Activated T-cell treated with anti-CD3 and anti-CD28 coated beads for 48 hours (primary cell): ENCODE results near the gene RIMS1.
"Not testable (repeated sequence)": the region's sequence is repeated elsewhere in the genome, so short reads cannot be mapped to it uniquely, and the experiment has no call there.

Experiments
- DNase-seq: peaks from one replicate; pipeline ENCODE4 v3.0.0-alpha.2; 2020; ENCODE audit warnings: low read depth

RIMS1 gene

GRCh38 chr6:72246926-72247325 lies 360.6 kb downstream of the RIMS1 start:
- no peak for DNase-seq

GRCh38 chr6:72248621-72249020 lies 362.3 kb downstream of the RIMS1 start:
- no peak for DNase-seq

GRCh38 chr6:72250664-72251063 lies 364.3 kb downstream of the RIMS1 start:
- no peak for DNase-seq

- no peak for DNase-seq
These were observed 374.1 kb downstream of the RIMS1 start for GRCh38 chr6:72260489-72260888.

- DNase-seq: no peak
These were observed 375.2 kb downstream of the RIMS1 start for GRCh38 chr6:72261554-72261953.

- no peak for DNase-seq
These were observed 375.9 kb downstream of the RIMS1 start for GRCh38 chr6:72262254-72262653.

GRCh38 chr6:72267470-72267869 lies 381.1 kb downstream of the RIMS1 start:
- no peak for DNase-seq

- DNase-seq: no peak
These were observed 385.2 kb downstream of the RIMS1 start for GRCh38 chr6:72271531-72271930.

- no peak for DNase-seq
These were observed 386.6 kb downstream of the RIMS1 start for GRCh38 chr6:72272958-72273357.

- DNase-seq: no peak
These were observed 389.5 kb downstream of the RIMS1 start for GRCh38 chr6:72275888-72276287.

GRCh38 chr6:72282201-72282600 lies 395.9 kb downstream of the RIMS1 start:
- no peak for DNase-seq

GRCh38 chr6:72283571-72283970 lies 397.2 kb downstream of the RIMS1 start:
- no peak for DNase-seq

- no peak for DNase-seq
These were observed 400.6 kb downstream of the RIMS1 start for GRCh38 chr6:72286911-72287311.

GRCh38 chr6:72287801-72288200 lies 401.5 kb downstream of the RIMS1 start:
- no peak for DNase-seq

GRCh38 chr6:72288592-72288991 lies 402.2 kb downstream of the RIMS1 start:
- DNase-seq: no peak

GRCh38 chr6:72290620-72291019 lies 404.3 kb downstream of the RIMS1 start:
- DNase-seq: no peak

GRCh38 chr6:72296375-72296774 lies 410.0 kb downstream of the RIMS1 start:
- no peak for DNase-seq

- no peak for DNase-seq
These were observed 419.6 kb downstream of the RIMS1 start for GRCh38 chr6:72305971-72306370.

GRCh38 chr6:72316675-72317380 lies 430.5 kb downstream of the RIMS1 start:
- no peak for DNase-seq

- DNase-seq: no peak
These were observed 435.4 kb downstream of the RIMS1 start for GRCh38 chr6:72321788-72322187.

- DNase-seq: no peak
These were observed 436.4 kb downstream of the RIMS1 start for GRCh38 chr6:72322771-72323170.

GRCh38 chr6:72324591-72324990 lies 438.2 kb downstream of the RIMS1 start:
- no peak for DNase-seq

- no peak for DNase-seq
These were observed 442.4 kb downstream of the RIMS1 start for GRCh38 chr6:72328775-72329174.

GRCh38 chr6:72335203-72335602 lies 448.9 kb downstream of the RIMS1 start:
- DNase-seq: not testable (repeated sequence)
